Globus pallidus (tissue), 1 donor: ENCODE results near the gene ATP6V0A1.
"Not testable (repeated sequence)": the region's sequence is repeated elsewhere in the genome, so short reads cannot be mapped to it uniquely, and the experiment has no call there.

Source experiments
- DNase-seq: peaks from one replicate; pipeline ENCODE4 v3.0.0-alpha.2; 2015; ENCODE audit warnings: low spot score

Gene ATP6V0A1

GRCh38 chr17:42436391-42436790 lies 22.3 kb upstream of the ATP6V0A1 start:
- DNase-seq: no peak

DNA sequence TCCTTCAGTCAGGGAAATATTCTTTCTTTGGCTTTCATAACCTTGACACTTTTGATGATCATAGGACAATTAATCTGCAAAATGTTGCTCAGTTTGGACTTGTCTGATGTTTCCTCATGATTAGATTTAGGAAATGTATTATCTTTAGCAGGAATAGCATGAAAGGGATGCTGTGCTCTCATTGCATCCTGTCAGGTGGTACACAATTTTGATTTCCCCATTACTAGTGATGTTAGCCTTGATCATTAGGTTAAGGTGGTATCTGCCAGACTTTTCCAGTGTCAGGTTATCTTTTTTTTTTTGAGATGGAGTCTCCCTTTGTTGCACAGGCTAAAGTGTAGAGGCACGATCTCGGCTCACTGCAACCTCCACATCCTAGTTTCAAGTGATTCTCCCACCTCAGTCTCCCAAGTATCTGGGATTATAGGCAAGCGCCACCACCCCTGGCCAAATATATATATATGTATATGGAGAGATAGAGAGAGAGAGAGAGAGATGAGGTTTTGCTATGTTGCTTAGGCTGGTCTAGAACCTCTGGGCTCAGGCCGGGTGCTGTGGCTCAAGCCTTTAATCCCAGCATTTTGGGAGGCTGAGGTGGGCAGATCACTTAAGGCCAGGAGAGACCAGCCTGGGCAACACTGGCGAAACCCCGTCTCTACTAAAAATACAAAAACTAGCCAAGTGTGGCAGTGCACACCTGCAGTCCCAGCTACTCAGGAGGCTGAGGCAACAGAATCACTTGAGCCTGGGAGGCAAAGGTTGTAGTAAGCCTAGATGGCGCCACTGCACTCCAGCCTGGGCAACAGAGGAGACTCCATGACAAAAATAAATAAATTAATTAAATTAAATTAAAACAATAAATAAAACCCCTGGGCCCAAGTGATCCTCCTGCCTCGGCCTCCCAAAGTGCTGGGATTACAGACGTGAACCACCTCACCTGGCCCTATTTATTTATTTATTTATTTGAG lies 19.8 kb upstream of the ATP6V0A1 start:
- no peak for DNase-seq

GRCh38 chr17:42441371-42442195 lies 17.1 kb upstream of the ATP6V0A1 start:
- DNase-seq: no peak

- no peak for DNase-seq
Measured at GRCh38 chr17:42442196-42442565, 16.5 kb upstream of the ATP6V0A1 start.

DNA sequence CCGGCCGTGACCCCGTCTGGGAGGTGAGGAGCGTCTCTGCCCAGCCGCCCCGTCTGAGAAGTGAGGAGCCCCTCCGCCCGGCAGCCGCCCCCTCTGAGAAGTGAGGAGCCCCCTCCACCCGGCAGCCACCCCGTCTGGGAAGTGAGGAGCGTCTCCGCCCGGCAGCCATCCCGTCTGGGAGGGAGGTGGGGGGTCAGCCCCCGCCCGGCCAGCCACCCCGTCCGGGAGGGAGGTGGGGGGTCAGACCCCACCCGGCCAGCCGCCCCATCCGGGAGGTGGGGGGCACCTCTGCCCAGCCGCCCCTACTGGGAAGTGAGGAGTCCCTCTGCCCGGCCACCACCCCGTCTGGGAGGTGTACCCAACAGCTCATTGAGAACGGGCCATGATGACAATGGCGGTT lies 9.5 kb upstream of the ATP6V0A1 start:
- not testable (repeated sequence) for DNase-seq

- not testable (repeated sequence) for DNase-seq
Measured at GRCh38 chr17:42449838-42450237, 8.8 kb upstream of the ATP6V0A1 start.

GRCh38 chr17:42451270-42451669 lies 7.4 kb upstream of the ATP6V0A1 start:
- DNase-seq: not testable (repeated sequence)

GRCh38 chr17:42453439-42453838 lies 5.2 kb upstream of the ATP6V0A1 start:
- no peak for DNase-seq

GRCh38 chr17:42454987-42455386 lies 3.7 kb upstream of the ATP6V0A1 start:
- DNase-seq: not testable (repeated sequence)

DNA sequence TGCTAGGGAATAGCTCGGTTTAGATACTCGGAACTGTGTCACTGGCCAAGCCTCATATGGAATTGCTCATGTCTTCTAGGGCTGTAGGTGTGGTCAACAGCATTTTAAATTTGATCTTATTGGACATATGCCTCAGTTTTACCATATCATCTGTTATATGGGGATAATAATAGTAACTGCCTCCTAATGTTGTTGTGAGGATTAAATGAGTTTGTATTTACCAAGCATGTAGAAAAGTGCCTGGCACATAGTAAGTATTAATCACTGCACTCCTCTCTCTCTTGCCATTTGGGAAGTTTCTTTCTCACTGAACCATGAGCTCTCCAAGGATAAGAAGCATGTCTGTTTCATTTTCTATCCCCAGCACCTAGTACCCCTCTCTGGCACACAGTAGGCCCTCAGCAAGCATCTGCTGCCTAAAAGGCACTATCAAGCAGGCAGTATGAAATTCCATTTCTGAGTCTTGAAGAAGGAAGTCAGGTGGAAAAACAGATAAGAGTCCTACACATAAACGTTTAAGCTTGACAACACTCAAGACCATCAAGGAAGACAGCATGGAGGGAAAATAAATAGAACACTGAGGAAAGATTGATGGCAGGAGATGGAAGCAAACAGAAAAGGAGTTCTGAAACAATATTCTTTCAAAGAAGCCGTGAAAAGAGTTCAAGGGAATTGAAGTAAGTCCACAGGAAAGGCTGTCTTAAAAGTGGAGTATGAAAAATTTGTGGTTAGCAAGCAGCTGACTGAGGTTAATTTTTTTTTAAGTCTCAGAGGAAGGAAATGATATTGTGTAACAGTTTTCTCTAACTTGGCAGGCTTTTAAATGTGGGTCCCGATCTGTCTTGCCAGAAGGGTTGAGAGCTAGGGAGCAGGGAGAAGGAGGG lies 2.2 kb upstream of the ATP6V0A1 start:
- peak; percentile 61 for DNase-seq

DNA sequence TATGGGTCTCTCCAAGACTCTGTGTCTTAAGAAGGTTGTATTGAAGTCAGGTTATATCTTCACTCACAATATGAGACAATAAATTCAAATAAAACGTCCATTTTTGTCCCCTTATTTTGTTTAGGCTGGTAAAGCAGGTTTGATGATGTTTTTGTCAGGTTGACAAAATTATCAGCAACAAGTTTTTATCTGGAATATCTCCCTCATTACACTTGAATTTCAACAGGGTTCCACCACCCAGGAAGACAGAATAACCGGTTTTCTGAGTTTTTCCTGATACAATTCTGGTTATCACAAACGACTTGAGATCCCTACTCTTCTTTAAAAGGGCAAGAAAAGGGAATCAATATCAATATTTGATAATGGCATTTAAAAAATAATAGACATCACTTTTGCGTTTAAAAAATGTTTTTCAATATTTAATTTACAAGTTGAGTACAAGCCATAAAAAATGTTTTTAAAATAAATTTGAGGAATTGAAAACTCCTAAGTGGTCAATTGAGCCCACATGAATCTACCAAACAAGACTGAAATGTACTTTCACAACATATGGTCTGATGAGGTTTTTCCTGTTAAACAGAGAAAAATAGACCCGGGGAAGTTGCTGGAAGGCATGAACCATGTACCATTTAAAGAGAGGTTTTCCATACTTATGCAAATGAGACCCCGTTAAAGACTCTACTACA lies 1.4 kb upstream of the ATP6V0A1 start:
- DNase-seq: peak; percentile 40

DNA sequence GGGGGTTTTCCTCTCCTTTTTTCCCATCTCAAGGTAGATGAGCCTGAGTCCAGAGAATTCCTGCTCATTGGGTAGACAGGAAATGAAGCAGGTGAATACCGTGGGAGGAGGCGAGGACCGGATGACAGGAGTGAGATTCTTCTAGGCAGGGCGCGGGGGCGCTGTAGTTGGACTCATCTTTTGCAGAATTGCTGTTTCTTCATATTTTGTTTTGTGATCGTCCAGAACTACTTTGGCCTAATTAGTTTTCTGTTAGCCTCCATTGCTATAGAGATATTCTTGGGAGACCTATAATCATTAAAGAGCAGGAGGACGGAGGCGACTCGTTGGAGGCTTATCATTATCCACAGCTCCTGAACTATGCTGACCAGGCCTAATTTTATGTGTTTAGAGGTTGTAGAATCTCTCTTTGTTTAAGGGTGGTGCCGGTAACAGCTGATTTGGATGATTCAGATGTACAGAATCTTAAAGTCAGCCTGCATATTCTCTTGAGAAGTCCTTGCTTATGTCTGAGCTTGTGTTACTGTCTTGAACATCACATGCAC lies 650 bp downstream of the ATP6V0A1 start:
- DNase-seq: peak; percentile 74

DNA sequence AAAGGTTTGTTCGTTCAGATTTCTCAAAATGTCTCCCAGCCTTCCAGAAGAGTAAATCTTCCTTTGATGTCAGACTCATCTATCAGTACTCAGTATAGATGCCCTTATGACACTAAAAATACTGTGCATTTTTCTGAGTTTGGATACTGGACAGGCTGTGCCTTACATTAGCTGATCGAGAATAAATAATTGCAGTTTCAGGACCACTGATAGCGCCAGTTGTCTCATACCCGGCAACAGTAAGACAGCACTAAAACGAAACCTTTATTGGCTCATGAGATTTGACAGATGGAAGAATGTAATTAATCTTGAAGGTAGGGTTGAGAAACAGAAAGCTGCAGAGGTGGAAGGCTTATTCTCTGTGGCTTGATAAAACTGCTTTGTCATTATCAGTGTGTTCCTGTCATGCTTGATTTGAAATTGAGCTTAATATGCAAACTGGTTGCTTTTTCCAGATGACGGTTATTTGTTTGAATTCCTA lies 1.2 kb downstream of the ATP6V0A1 start:
- DNase-seq: peak; percentile 64

DNA sequence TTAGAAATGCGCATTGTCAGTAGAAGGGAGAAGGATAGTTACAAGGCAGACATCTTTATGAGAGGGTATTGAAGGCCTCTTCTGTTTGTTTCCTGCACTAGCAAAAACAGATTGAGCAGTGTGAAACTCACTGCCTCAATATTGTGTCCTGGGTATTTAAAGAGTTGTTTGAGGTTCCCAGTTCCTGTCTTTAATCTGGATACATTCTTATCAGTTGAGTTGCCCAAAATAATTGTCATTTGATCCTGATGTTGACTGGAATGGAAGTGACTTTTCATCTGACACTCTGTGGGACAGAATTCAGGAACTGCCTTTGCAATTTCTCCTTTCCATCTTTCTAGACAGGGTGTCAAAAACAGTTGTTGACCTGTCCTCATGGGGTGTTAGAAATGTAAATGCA lies 1.7 kb downstream of the ATP6V0A1 start:
- DNase-seq: no peak

DNA sequence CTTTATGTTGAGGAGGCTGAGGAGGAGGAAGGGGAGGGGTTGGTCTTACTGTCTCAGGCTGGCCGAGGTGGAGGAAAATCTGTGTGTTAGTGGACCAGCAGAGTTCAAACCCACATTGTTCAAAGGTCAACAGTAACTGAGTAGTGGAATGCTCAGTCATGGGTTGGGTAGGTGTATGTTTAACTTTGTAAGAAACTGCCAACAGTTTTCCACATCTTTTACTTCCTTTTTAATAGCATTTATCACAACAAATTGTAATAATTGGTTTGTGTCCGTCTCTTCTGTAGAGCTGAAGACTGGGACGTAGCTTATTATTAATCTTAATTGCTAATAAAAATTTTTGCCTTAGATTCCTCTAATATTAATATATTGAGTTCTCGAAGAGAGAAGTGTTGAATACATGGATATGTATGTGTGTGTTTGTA lies 5.3 kb downstream of the ATP6V0A1 start:
- no peak for DNase-seq

DNA sequence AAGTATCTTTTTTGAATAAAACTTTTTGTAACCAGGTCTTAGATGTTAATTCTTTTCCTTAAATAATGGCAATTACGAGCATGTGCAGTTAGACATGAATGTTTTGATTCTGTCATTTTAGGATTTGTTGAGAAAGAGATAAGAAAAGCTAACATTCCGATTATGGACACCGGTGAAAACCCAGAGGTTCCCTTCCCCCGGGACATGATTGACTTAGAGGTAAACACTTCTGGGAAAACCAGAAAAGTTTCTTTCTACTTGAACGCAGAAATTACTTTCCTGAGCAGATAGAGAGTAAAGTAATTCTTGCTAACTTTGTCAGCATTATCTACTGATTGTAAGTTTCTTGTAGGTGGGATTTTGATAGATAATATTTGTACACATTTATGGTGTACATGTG lies 9.2 kb downstream of the ATP6V0A1 start:
- no peak for DNase-seq

DNA sequence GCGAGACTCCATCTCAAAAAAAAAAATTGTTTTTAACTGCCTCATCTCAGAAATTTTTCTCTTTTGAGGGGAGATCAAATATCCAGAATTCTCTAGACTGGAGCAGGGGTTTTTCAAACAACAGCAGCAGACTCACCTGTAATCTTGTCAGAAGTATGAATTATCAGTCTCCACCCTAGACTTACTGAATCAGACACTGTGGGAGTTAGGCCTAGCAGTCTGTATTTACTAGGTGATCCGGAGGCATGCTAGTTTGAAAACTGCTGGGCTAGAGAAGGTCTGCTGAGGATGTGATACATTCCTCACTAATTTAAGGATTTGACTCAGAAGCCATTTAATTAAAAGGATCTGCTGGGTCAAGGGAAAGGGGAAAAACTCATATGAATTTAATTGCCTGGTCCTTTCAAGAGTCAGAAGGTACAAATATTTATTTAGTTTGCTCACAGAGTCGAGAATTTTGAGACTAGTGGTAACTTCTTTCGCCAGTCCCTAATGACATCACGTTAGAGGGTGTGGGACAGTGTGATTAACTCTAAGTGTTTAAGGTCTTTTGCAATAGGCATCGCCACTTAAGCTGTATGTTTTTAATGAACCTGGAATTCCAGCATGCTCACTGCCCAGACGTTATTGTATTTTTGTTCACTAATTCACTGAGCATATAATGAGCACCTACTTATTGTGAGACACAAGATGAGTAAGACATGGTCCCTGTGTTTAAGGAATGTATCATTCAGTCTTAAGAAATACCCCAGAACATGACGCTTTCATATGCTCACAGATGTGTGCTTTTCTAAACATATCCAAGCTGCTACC lies 14.2 kb downstream of the ATP6V0A1 start:
- DNase-seq: no peak

GRCh38 chr17:42474276-42474675 lies 15.6 kb downstream of the ATP6V0A1 start:
- no peak for DNase-seq

GRCh38 chr17:42475121-42475520 lies 16.4 kb downstream of the ATP6V0A1 start:
- no peak for DNase-seq

GRCh38 chr17:42475835-42476234 lies 17.2 kb downstream of the ATP6V0A1 start:
- DNase-seq: peak; percentile 21
